ENCODE data around the gene NIPBL. TPM values are rescaled to one million over a fixed set of nuclear protein-coding genes. Genes with fewer than 3 reads are reported as not detected.
"Not testable (repeated sequence)": the region's sequence is repeated elsewhere in the genome, so short reads cannot be mapped to it uniquely, and the experiment has no call there.

Gene NIPBL
- total RNA-seq, 1 donor from 2014 or later, result 36.7 TPM

DNA sequence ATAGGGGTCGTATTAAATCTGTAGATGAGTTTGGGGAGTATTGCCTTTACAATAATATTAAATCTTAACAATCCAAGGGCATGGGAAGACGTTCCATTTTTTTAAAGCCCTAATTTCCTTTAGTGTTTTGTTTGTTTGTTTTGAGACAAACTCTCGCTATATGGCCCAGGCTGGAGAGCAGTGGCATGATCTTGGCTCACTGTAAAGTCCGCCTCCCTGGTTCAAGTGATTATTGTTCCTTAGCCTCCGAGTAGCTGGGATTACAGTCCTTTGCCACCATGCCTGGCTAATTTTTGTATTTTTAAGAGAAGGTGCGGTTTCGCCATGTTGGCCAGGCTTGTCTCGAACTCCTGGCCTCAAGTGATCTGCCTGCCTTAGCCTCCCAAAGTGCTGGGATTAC, 19.9 kb downstream of the NIPBL start:
- ATAC-seq, result no peak
- intact Hi-C loops (cut with micrococcal nuclease), result no loop called here

DNA sequence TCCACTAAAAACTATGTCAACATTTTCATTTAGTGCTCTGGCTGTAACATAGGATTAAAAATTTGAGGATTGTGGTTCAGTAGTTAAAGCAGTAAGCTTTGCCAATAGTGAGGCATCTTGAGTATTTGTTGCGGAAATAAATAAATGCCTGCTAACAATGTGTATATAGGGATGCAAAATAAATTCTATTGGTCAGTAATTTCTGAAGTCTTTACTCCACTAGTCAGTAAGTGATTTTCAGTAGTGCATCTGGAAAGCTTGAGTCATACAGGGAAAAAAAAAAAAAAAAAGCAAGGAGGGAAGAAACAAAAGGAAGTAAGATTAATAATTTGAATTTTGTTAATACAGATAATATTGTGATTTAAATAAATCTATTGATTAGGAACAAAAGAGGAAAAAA, 21.0 kb downstream of the NIPBL start:
- DNase-seq, result no peak
- ATAC-seq, result no peak
- intact Hi-C loops (cut with micrococcal nuclease), result no loop called here

More for the DNA sequence above, 19.9 kb downstream of the NIPBL start:
- DNase-seq, result no peak

DNA sequence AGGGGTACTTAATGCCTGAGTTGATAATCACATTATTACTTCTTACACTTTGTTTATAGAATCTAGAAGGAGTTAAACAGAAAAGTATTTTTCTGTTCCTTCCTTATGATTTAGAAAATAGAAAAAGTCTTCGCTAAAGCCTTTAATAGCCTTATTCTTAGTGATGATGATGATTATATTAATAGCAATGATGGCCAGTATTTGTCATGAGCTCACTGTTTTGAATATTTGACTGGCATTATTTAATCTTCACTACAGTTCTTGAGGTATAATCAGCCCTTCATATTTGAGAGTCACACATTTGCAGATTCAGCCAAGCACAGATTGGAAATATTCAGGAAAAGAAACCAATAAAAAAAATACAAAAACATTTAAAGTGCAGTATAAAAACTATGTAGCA, 23.3 kb downstream of the NIPBL start:
- ATAC-seq (no peak), DNase-seq (no peak)
- intact Hi-C loops (cut with micrococcal nuclease), result no loop called here

DNA sequence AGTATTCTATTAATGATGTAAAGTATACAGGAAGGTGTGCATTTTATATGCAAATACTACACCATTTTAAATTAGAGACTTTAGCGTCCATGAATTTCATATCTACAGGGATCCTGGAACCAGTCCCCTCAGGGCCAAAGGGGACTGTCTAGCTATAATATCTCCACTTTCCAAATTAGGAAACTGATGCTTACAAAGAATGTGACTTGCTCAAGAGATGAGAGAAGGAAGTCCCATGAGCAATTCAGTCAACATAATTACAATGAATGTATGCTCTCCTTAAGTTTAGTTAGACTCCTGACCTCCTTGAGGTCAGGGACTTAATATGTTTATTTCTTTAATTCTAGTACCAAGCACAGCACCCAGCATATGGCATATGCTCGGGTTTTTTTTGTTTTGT, 23.7 kb downstream of the NIPBL start:
- intact Hi-C loops (cut with micrococcal nuclease), result no loop called here
- DNase-seq (no peak), ATAC-seq (peak; percentile 27)

DNA sequence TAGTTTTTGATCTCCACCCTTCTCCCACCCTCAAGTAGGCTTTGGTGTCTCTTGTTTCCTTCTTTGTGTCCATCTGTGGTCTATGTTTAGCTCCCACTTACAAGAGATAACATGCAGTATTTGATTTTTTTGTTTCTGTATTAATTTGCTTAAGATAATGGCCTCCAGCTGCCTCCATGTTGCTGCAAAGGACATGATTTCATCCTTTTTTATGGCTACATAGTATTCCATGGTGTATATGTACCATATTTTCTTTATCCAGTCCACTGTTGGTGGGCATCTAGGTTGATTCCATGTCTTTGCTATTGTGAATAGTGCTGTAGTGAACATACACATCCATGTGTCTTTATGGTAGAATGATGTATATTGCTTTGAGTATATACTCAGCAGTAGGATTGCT, 24.5 kb downstream of the NIPBL start:
- ATAC-seq; intact Hi-C loops (cut with micrococcal nuclease): not testable (repeated sequence)

DNA sequence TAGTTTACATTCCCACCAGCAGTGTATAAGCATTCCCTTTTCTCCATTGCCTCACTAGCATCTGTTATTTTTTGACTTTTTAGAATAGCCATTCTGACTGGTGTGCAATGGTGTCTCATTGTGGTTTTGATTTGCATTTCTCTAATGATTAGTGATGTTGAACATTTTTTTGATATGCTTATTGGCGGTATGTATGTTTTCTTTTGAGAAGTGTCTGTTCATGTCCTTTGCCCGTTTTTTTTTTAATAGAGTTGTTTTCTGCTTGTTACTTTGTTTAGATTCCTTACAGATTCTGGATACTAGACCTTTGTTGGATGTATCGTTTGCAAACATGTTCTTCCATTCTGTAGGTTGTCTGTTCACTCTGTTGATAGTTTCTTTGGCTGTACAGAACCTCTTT, 25.3 kb downstream of the NIPBL start:
- no peak for ATAC-seq
- intact Hi-C loops (cut with micrococcal nuclease), result no loop called here
- no peak for DNase-seq

More for the DNA sequence above, 24.5 kb downstream of the NIPBL start:
- not testable (repeated sequence) for DNase-seq

DNA sequence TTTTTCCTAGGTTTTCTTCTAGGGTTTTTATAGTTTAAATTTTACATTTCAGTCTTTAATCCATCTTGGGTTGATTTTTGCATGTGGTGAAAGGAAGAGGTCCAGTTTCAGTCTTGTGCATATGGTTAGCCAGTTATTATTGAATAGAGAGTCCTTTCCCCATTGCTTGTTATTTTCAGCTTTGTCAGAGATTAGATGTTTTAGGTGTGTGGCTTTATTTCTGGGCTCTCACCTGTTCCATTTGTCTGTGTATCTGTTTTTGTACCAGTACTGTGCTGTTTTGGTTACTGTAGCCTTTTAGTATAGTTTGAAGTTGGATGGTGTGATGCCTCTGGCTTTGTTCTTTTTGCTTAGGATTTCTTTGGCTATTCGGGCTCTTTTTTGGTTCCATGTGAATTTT, 25.8 kb downstream of the NIPBL start:
- DNase-seq (no peak), ATAC-seq (no peak)

DNA sequence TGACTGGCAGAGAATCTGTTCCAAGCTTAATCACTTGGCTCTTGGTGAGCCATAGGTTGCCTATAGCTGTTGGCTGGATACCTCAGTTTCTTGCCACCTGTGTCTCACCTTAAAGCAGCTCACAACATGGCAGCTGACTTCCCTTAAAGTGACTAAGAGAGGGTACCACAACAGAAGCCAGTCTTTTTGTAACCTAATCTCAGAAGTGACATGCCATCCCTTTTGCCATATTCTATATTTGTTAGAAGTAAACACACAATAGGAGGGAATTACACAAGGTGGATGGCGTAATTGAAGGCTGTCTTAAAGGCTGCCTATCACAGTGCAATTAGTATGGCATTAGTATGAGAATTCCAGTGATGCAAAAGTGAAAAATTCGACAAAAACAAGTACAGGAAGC, 28.1 kb downstream of the NIPBL start:
- intact Hi-C loops (cut with micrococcal nuclease), result no loop called here
- ATAC-seq (no peak), DNase-seq (no peak)

More for the DNA sequence above, 25.8 kb downstream of the NIPBL start:
- intact Hi-C loops (cut with micrococcal nuclease), result no loop called here

DNA sequence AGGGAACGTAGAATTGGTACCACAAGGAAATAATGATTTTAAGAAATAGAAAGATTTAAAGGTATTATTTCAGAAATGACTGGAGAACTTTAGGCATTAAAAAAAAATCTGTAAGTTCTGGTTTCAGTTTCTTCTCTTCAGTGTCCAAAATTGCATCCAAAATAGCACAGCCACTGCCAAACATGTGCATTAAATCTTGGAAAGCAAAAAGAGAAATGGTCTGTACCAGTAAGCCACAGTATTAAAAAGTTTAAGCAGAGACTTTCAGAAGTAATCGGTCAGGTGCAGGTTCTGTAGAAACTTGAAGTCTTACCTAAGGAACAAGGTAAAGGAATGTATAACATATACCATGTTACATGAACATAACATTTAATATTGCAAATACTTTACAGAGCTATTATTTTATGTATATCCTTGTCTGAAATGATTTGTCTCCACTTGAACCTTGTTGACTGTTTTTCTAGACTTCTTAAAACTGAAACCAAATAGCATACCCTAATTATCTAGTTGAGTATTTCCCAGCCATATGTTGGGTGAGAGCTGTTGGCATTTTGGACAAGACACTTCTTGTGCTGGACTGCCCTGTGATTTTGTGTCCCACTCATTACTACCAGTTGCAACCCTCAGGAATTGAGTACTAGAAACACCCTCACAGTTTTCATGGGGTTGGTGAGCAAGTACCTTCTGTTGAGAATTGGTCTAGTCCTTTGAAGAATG, 32.1 kb downstream of the NIPBL start:
- DNase-seq (no peak), ATAC-seq (no peak)
- intact Hi-C loops (cut with micrococcal nuclease), result no loop called here

DNA sequence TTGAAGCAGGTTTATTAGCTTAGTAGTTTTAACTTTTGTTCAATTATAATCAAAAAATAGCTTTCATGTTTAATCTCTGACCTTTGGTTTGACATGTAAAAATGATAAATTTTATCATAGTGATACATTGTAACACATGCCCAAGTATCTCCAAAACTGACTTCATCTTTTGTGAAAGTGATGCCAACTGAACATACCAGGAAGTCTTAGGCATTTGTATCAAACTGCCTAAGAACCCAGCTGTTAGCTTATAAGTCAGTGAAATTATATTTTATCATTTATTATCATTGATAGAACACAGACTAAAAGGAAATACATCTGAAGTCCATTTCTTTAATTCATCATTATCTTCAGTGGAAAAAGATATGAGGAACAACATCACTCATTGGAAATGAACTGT, 39.1 kb downstream of the NIPBL start:
- intact Hi-C loops (cut with micrococcal nuclease), result no loop called here
- DNase-seq (no peak), ATAC-seq (no peak)

DNA sequence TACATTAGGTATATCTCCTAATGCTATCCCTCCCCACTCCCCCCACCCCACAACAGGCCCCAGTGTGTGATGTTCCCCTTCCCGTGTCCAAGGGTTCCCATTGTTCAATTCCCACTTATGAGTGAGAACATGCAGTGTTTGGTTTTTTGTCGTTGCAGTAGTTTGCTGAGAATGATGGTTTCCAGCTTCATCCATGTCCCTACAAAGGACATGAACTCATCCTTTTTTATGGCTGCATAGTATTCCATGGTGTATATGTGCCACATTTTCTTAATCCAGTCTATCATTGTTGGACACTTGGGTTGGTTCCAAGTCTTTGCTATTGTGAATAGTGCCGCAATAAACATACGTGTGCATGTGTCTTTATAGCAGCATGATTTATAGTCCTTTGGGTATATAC, 40.0 kb downstream of the NIPBL start:
- DNase-seq; ATAC-seq; intact Hi-C loops (cut with micrococcal nuclease): not testable (repeated sequence)

DNA sequence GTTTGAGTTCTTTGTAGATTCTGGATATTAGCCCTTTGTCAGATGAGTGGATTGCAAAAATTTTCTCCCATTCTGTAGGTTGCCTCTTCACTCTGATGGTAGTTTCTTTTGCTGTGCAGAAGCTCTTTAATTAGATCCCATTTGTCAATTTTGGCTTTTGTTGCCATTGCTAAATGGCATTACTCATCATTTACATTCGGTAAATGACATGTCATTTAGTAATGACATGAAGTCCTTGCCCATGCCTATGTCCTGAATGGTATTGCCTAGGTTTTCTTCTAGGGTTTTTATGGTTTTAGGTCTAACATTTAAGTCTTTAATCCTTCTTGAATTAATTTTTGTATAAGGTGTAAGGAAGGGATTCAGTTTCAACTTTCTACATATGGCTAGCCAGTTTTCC, 40.8 kb downstream of the NIPBL start:
- intact Hi-C loops (cut with micrococcal nuclease); DNase-seq; ATAC-seq: not testable (repeated sequence)

DNA sequence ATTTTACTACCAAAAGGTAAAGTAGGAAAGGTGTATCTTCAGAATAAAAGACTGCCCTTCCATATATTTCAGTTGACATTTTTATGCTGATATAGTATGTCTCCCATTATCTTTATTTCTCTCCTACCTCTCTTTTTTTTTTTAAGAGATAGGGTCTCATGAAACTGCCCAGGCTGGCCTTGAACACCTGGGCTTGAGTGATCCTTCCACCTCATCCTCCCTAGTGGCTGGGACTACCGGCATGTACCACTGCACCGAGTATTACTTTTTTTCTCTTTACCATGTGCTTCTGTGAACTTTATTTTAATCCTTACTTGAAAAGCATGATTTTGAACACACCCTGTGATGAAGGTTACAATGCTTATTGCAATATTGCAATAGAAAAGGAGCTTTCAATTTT, 42.7 kb downstream of the NIPBL start:
- intact Hi-C loops (cut with micrococcal nuclease), result no loop called here
- DNase-seq, result no peak
- ATAC-seq, result no peak

- intact Hi-C loops (cut with micrococcal nuclease), result no loop called here
- no peak for DNase-seq
- no peak for ATAC-seq
Measured at GRCh38 chr5:36919650-36920049, 43.1 kb downstream of the NIPBL start.

DNA sequence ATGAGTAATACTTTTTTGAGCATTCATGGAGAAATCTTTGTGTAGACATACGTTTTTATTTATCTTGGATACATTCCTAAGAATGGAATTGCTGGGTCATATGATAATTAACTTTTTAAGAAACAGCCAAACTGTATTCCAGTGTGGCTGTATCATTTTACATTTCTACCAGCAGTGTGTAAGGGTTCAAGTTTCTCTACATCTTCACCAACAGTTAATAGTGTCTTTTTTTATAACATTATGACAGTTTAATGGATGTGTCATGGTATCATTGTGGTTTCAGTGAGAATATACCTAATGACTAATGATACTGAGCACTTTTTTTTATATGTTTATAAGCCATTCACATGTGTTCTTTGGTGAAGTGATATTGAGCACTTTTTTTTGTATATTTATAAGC, 52.4 kb downstream of the NIPBL start:
- intact Hi-C loops (cut with micrococcal nuclease), result no loop called here
- ATAC-seq (no peak), DNase-seq (no peak)

- intact Hi-C loops (cut with micrococcal nuclease), result no loop called here
- DNase-seq, result no peak
- ATAC-seq, result no peak
Measured at GRCh38 chr5:36929438-36929837, 52.9 kb downstream of the NIPBL start.

DNA sequence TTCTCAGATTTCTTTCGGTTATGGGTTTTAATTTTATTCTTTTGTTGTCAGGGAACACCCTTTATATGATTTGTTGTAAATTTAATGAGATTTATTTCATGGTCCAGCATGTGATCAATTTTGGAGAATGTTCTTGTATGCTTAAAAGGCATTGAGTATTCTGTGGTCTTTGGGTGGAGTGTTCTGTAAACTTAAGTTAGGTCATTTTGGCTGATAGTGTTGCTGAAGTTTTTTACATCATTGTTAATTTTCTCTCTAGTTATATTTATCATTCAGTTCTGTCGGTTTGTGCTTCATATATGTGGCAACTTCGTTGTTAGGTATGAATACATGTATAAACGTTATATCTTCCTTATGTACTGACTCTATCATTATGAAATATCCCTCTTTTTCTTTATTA, 55.5 kb downstream of the NIPBL start:
- no peak for ATAC-seq
- intact Hi-C loops (cut with micrococcal nuclease), result no loop called here
- no peak for DNase-seq

DNA sequence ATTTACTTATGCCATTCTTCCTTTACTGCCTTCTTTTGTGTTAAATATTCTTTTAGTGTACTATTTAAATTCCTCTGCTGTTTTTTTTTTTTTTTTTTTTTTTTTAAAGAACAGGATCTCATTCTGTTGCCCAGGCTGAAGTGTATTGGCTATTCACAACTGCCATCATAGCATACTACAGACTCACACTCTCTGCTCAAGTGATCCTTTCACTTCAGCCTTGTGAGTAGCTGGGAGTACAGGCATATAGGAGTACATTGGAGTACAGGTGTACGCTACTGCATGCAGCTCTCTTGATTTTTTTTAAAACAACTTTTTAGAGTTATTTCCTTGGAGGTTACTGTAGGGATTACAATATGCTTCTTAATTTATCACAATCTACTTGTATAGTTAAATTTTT, 56.1 kb downstream of the NIPBL start:
- intact Hi-C loops (cut with micrococcal nuclease), result no loop called here
- ATAC-seq (peak; percentile 56), DNase-seq (no peak)

GRCh38 chr5:36934740-36935356, 58.3 kb downstream of the NIPBL start:
- intact Hi-C loops (cut with micrococcal nuclease), result no loop called here

DNA sequence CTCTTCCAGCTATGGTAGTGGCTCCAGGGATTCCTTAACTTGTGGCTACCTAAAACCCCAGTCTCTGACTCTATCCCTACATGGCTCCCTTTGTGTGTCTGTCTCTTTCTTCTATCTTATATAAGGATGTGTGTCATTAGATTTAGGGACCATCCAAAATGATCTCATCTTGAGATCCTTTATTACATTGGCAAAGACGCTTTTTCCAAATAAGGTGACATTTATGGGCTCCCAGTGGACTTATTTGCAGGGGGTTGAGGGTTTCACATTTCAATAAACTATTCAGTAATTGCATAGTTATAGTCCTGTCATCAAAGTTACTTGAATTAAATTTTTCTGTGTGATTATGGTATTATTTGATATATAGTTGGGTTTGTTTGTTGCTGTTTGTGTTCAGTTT, 59.2 kb downstream of the NIPBL start:
- DNase-seq (no peak), ATAC-seq (no peak)
- intact Hi-C loops (cut with micrococcal nuclease), result no loop called here

More at GRCh38 chr5:36934740-36935356, 58.3 kb downstream of the NIPBL start:
- DNase-seq (no peak), ATAC-seq (no peak)

GRCh38 chr5:36936309-36936708, 59.7 kb downstream of the NIPBL start:
- ATAC-seq (no peak), DNase-seq (no peak)
- intact Hi-C loops (cut with micrococcal nuclease), result no loop called here
